GM10266 (cell line): ENCODE data around the gene TMPRSS6.

Source experiments
- DNase-seq: peaks from one replicate; pipeline ENCODE4 v3.0.0; 2012; ENCODE audit errors: extremely low spot score
- TF ChIP-seq, protein P1 (sequence below): IDR thresholded peaks from 2 replicates; pipeline ENCODE4 v1.5.1; 2012; ENCODE audit warnings: mild to moderate bottlenecking, low read depth; ENCODE audit not compliant: control insufficient read depth, insufficient read depth; ENCODE audit errors: missing control alignments

TMPRSS6 gene

DNA sequence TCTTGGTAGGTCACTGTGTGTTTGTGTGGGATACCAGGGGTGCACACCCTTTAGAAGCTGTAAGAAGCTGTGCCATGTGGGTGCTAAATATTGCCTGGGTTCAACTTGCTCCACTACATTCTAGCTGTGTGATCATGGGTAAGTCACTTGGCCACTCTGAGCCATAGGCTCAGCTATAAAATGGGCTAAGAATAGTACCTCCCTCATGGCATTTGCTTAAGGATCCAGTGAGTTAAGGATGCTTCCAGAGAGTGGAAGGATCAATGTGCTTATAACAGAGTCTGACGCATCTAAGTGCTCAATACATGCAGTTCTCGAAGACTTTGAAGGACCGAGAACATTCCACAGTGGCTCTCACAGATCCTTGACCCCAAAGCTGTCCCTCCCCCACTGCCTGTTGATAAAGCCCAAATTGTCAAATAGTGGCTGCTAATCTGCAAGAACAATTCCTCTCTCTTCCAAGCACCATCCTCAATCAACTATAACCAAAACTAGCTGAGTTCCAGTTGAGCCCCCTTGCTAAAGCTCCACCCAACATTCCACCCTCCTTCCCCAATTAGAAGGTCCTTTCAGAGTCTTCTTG is 13.2 kb upstream of the TMPRSS6 start:
- DNase-seq = no peak
- TF ChIP-seq, protein P1, sequence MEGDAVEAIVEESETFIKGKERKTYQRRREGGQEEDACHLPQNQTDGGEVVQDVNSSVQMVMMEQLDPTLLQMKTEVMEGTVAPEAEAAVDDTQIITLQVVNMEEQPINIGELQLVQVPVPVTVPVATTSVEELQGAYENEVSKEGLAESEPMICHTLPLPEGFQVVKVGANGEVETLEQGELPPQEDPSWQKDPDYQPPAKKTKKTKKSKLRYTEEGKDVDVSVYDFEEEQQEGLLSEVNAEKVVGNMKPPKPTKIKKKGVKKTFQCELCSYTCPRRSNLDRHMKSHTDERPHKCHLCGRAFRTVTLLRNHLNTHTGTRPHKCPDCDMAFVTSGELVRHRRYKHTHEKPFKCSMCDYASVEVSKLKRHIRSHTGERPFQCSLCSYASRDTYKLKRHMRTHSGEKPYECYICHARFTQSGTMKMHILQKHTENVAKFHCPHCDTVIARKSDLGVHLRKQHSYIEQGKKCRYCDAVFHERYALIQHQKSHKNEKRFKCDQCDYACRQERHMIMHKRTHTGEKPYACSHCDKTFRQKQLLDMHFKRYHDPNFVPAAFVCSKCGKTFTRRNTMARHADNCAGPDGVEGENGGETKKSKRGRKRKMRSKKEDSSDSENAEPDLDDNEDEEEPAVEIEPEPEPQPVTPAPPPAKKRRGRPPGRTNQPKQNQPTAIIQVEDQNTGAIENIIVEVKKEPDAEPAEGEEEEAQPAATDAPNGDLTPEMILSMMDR = no peak

GRCh38 chr22:37121887-37122591 is 12.5 kb upstream of the TMPRSS6 start:
- DNase-seq = peak; percentile 87
- TF ChIP-seq, protein P1 = peak; percentile 11

- DNase-seq = no peak
- TF ChIP-seq, protein P1 = no peak
These were observed 11.2 kb upstream of the TMPRSS6 start for GRCh38 chr22:37120569-37121340.

GRCh38 chr22:37119872-37120271 is 10.4 kb upstream of the TMPRSS6 start:
- DNase-seq = no peak

GRCh38 chr22:37118083-37118482 is 8.6 kb upstream of the TMPRSS6 start:
- DNase-seq = no peak
- TF ChIP-seq, protein P1 = no peak

More at GRCh38 chr22:37119872-37120271, 10.4 kb upstream of the TMPRSS6 start:
- TF ChIP-seq, protein P1 = no peak

GRCh38 chr22:37117092-37117491 is 7.6 kb upstream of the TMPRSS6 start:
- TF ChIP-seq, protein P1 = no peak
- DNase-seq = no peak
